ENCODE data around the gene PTH1R.

Gene PTH1R

DNA sequence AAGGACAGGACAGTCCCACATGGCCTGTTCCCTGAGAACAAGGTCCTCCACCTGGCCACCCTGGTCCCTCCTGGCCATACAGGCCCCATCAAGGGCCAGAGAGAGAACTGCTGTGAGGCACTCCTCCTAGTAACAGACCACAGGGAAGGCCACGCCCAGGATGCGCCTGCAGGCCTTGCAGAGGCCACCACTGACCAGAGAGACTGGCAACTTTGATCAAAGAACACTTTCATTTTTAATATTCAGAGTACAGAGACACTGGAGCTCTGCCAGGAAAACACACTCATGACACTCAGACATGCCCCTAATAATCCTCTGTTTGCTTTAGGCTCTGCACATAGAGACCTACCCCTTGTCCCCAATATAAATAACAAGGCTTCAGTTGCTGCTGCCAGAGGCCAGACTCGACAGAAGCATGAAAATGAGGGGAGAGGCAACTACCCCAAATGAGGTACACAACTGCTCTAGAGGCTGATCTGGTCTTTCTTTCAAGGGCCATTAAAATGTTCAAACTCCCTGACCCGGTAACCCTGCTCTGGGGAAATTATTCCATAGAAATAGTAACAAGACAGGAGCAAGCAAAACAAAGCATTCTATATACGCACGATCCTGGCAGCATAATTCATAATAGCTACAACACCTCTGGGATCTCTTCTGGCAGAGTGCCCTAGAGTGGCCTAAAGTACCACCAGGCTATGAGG lies 54.3 kb downstream of the PTH1R start:
- DNase-seq: peak; percentile 26 to 50

- DNase-seq: no peak
These were observed 55.1 kb downstream of the PTH1R start for GRCh38 chr3:46932455-46933225.

DNA sequence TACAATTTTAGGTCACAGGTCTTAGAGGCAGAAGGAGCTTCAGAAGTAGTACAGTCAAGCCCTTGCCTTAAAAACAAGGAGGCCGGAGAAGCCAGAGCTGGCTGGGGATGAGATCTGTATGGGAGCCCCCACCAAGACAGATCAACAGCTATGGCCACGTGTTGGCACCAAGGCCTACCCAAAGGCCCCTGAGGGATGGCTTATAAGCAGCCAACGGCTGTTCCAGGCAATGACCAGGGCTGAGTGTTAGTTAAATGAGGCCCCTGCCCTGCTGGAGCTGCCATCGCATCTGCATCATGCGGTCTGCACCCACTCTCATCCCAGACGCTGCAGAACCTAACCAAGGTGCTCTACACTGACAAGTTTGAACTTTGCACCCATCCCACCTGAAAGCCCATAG lies 55.7 kb downstream of the PTH1R start:
- DNase-seq: no peak

DNA sequence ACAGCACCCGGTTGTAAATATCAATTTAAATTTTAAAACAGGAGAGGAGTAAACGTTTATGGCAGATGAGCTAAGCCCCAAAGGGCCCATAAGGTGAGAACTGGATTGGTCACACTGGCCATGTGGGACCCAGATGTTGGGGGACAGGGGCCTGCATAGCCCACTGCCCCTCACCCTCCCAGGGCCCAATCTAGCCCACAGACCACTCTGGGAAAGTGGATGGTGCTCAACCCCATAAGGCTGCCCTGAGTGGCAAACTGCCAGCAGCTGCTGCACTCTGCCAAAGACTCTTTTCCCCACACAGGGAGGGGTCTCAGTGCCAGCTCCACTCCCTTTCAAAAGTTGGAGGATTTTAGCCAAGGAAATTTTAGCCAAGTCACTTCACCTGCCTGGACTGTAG lies 56.6 kb downstream of the PTH1R start:
- DNase-seq: no peak

- DNase-seq: no peak
These were observed 57.1 kb downstream of the PTH1R start for GRCh38 chr3:46934498-46935167.

- DNase-seq: no peak
These were observed 57.8 kb downstream of the PTH1R start for GRCh38 chr3:46935168-46935858.

- DNase-seq: no peak
These were observed 58.6 kb downstream of the PTH1R start for GRCh38 chr3:46935989-46936558.

DNA sequence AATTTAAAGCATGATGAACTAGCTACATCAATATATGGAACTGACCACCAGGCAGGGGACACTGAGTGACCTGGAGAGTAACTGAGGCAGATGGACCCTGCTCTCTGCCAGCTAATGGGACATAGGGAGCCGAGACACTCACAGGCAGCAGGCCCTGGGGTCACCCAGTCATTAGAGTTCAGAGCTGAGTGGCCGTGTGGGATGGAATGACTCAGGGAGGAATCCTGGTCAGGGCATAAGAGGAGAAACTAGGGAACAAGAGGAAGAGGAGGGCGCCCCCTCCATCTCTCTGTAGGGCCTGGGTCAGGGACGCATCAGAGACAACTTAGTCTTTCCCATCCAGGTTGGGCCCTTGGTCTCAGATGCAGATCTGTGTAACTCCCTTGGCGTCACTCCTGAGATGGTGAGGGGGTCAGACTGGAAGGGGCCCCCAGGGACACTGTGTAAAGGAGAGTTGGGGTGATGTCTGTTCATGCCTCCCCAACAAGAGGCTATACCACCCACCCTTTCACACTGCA lies 59.3 kb downstream of the PTH1R start:
- DNase-seq: no peak

GRCh38 chr3:46938118-46938517 lies 60.6 kb downstream of the PTH1R start:
- DNase-seq: no peak

- DNase-seq: no peak
These were observed 62.3 kb downstream of the PTH1R start for GRCh38 chr3:46939578-46940445.

GRCh38 chr3:46942076-46942475 lies 64.6 kb downstream of the PTH1R start:
- DNase-seq: no peak

- no peak for DNase-seq
These were observed 65.1 kb downstream of the PTH1R start for GRCh38 chr3:46942481-46943236.

DNA sequence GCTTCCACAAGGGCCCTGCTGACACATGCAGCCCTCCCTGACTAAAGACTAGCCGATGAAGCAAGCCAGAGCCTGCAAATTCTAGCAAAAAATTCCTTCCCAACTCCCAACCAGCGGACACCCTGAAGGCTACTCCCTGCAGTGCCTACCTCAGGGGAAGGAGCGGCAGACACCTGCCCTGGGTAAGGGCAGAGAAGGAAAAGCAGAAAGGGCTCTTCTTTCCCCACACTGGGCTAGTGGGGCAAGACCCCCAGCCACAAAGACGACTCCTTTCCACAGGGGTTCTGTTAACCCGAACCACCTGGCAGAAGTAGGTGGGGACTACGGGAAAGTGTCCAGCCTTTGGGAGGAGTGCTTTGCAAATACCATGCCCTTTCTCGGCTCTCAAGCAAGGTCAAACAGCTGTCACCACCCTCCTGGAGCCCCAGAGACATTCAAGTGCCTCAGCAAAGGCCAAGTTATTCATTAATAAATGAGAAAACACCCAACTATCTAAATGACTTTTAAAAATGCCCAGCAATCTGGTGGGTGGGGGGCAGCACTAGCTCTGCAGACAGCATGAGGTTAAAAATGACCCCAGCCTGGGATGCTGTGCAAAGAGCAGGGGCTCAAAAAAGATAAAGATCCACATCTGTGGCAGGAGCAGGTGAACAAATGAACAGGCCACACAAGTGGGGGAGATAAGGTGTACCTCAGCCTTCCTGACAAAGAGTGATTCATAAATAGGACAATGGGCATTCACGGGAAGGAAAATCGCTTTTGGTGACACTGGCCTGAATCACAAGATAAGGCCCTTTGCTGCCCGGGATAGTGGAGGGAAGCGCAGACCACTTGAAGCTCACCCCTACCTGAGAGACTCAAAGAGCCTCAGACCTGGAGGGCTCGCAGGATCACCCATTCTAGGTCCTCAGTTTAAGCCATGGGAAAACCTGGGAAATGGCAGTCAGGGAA lies 66.0 kb downstream of the PTH1R start:
- DNase-seq: no peak

DNA sequence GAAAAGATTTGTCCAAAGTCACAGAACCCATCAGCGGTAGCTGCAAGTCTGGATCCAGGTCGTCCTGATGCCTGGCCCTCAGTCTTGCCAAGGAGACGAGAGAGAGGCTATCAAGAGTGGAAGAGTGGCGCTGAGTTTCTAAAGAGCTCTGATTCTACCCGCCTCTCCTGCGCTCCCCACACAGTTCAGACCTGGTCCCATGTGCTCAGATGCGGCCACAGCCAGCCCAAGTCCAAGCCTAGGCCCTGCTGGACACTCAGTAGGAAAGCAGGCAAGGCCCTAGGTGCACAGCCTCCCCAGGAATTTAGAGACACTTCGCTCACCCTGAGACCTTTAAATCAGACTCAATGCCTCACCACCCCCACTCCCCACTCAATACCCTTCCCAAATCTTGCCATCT lies 66.7 kb downstream of the PTH1R start:
- no peak for DNase-seq

DNA sequence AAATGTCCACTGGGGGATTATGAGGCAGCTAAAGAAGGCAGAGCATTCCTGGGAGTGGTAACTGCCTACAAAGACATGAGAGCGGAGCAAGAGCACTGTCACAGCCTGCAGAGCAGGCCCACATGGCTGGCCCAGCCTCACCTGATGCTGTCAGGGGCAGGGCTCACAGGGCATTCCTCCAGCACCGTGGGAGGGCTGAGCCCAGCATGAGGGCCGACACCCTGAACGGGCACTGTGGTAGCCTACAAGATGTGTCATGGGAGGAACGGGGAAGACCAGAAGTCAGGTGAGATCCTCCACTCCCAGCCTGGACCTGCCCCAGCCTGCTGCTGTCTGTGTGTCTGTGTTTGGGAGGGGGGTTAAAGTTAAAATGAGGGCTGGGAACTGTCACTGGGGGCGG lies 68.9 kb downstream of the PTH1R start:
- no peak for DNase-seq

- DNase-seq: peak; percentile 69 to 73
These were observed 69.5 kb downstream of the PTH1R start for GRCh38 chr3:46946856-46947545.

DNA sequence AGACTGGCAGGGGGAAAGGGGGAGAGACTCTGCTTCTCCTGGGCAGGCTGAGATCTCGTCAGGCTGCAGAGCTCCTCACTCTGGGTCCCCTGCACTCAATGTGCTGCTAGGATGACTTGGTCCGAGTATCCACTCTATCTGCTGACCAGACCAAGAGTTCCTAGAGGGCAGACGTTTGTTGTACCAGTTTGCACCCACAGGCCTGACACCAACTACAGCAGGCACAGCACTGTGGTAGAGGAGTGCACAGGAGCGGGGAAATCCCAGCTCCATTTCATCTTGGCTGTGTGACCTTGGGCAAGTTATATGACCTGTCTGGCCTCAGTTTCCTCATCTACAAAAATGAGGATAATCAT lies 70.0 kb downstream of the PTH1R start:
- DNase-seq: no peak

- DNase-seq: peak; percentile 75 to 79
These were observed 70.7 kb downstream of the PTH1R start for GRCh38 chr3:46947981-46948791.
